Measurements from ENCODE around the gene DYNLT4. TPM values are rescaled to one million over a fixed set of nuclear protein-coding genes. Genes with fewer than 3 reads are reported as not detected.

The DYNLT4 gene
- total RNA-seq: not detected

- H3K4me1 ChIP-seq (ENCODE audit: control insufficient read depth in 1 of 2, low read depth in 2 of 2): peaks cover 65 to 100% of the 10 kb centered on the region in 2 donors
- TF ChIP-seq CTCF (IDR thresholded peaks at IDR 0.05): no peak
- H3K4me3 ChIP-seq: peak within 1 kb of the TSS; percentile 59
Observed at GRCh38 chr1:44806704-44807363, at the start of gene DYNLT4. DYNLT4 (minus strand) TSS chr1:44807351; CDS start chr1:44806668, 683 bp downstream.

GRCh38 chr1:44855742-44856141, 48.6 kb upstream of the DYNLT4 start:
- Histone ChIP-seq H3K4me1 (ENCODE audit: control insufficient read depth in 1 of 2, low read depth in 2 of 2) (no peaks in the 10 kb centered on the region), H3K4me3 (no peak overlapping the region), H3K27me3 (replicated peaks; ENCODE audit: insufficient read depth) (no peaks in the 10 kb centered on the region), H3K36me3 (peaks cover 3% of the 10 kb centered on the region), H3K27ac (no peak overlapping the region), H3K9me3 (no peaks in the 10 kb centered on the region)
- DNase-seq (ENCODE audit: low spot score) (no peak), ATAC-seq (ENCODE audit: insufficient number of reproducible peaks, low FRiP score, low read depth) (no peak)
- TF ChIP-seq CTCF (IDR thresholded peaks at IDR 0.05): no peak

More at GRCh38 chr1:44806704-44807363, at the start of gene DYNLT4:
- Histone ChIP-seq H3K27me3 (replicated peaks; ENCODE audit: insufficient read depth) (no peaks in the 10 kb centered on the region), H3K27ac (peak within 1 kb of the TSS; percentile 99 to 100), H3K9me3 (no peaks in the 10 kb centered on the region), H3K36me3 (peaks cover 33% of the 10 kb centered on the region)
- no peak for DNase-seq (ENCODE audit: low spot score)
- peak; percentile 0 for ATAC-seq (ENCODE audit: insufficient number of reproducible peaks, low FRiP score, low read depth)

GRCh38 chr1:44854970-44855369, 47.8 kb upstream of the DYNLT4 start:
- no peak for ATAC-seq (ENCODE audit: insufficient number of reproducible peaks, low FRiP score, low read depth)
- H3K27ac ChIP-seq: no peak overlapping the region
- peaks cover 3% of the 10 kb centered on the region for H3K36me3 ChIP-seq
- H3K9me3 ChIP-seq: no peaks in the 10 kb centered on the region
- DNase-seq (ENCODE audit: low spot score): no peak
- no peak for TF ChIP-seq CTCF (IDR thresholded peaks at IDR 0.05)
- no peaks in the 10 kb centered on the region for H3K4me1 ChIP-seq (ENCODE audit: control insufficient read depth in 1 of 2, low read depth in 2 of 2)
- no peaks in the 10 kb centered on the region for H3K27me3 ChIP-seq (replicated peaks; ENCODE audit: insufficient read depth)
- no peak overlapping the region for H3K4me3 ChIP-seq

GRCh38 chr1:44853201-44853600, 46.0 kb upstream of the DYNLT4 start:
- Histone ChIP-seq H3K27me3 (replicated peaks; ENCODE audit: insufficient read depth) (no peaks in the 10 kb centered on the region), H3K9me3 (no peaks in the 10 kb centered on the region), H3K36me3 (peaks cover 3% of the 10 kb centered on the region)

GRCh38 chr1:44851308-44851707, 44.2 kb upstream of the DYNLT4 start:
- Histone ChIP-seq H3K36me3 (no peaks in the 10 kb centered on the region), H3K4me3 (no peak overlapping the region), H3K27ac (no peak overlapping the region), H3K27me3 (replicated peaks; ENCODE audit: insufficient read depth) (no peaks in the 10 kb centered on the region), H3K4me1 (ENCODE audit: control insufficient read depth in 1 of 2, low read depth in 2 of 2) (no peaks in the 10 kb centered on the region), H3K9me3 (no peaks in the 10 kb centered on the region)
- ATAC-seq (ENCODE audit: insufficient number of reproducible peaks, low FRiP score, low read depth) (no peak), DNase-seq (ENCODE audit: low spot score) (no peak)
- no peak for TF ChIP-seq CTCF (IDR thresholded peaks at IDR 0.05)

More at GRCh38 chr1:44853201-44853600, 46.0 kb upstream of the DYNLT4 start:
- H3K4me3 ChIP-seq: no peak overlapping the region
- TF ChIP-seq CTCF (IDR thresholded peaks at IDR 0.05): no peak
- no peaks in the 10 kb centered on the region for H3K4me1 ChIP-seq (ENCODE audit: control insufficient read depth in 1 of 2, low read depth in 2 of 2)
- DNase-seq (ENCODE audit: low spot score) (no peak), ATAC-seq (ENCODE audit: insufficient number of reproducible peaks, low FRiP score, low read depth) (no peak)
- H3K27ac ChIP-seq: no peak overlapping the region
